Measurements from ENCODE around the gene SRC. TPM values are rescaled to one million over a fixed set of nuclear protein-coding genes. Genes with fewer than 3 reads are reported as not detected.
A peak's percentile ranks its signal among the peaks of the same experiment; 100 is the strongest.

Gene SRC
- total RNA-seq, 1 experiment from 2014 or later = 10.5 TPM

DNA sequence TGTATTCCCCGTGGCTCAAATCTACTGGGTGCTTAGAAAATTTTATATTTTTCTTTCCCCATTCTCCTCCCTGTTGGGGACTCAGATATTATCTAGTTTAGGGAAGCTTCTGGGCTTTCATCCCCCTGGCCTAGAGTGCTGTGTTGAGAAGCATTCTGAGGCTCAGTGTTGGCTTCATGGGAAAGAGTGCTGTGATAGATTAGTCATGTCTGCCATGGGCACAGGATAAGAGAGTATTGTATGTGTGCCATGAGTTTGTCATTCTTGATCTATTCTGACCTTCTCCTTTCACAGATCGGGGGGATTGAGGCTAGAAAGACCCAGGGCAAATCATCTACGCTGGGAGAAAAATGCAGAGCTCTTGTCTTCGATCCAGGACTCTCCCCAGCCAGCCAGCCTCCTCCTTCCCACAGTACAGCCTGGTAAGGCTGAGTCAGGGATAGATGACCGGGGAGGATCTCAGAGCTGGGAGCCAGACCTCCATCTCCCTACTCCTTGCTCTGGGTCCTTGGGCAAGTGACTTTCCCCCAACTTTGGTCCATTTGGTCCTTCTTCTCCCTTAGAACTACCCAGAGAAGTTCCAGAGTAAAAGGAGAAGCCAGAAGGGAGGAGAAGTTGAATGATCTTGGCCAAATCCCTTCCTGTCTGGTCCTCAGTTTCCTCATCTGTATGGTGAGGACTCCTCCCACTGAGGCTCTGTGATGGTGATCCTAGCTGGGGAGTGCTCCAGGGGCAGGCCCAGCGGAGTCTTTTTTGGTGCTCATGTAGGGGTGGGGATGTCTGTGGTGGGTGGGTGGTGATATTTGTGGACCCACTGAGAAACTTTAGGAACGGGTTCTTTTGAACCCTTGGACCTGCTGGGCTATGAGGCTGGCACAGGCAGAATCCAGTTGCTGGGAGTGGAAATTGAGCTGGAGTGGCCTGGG lies 5.0 kb downstream of the SRC start:
- no peak for DNase-seq (ENCODE audit: low read depth)

DNA sequence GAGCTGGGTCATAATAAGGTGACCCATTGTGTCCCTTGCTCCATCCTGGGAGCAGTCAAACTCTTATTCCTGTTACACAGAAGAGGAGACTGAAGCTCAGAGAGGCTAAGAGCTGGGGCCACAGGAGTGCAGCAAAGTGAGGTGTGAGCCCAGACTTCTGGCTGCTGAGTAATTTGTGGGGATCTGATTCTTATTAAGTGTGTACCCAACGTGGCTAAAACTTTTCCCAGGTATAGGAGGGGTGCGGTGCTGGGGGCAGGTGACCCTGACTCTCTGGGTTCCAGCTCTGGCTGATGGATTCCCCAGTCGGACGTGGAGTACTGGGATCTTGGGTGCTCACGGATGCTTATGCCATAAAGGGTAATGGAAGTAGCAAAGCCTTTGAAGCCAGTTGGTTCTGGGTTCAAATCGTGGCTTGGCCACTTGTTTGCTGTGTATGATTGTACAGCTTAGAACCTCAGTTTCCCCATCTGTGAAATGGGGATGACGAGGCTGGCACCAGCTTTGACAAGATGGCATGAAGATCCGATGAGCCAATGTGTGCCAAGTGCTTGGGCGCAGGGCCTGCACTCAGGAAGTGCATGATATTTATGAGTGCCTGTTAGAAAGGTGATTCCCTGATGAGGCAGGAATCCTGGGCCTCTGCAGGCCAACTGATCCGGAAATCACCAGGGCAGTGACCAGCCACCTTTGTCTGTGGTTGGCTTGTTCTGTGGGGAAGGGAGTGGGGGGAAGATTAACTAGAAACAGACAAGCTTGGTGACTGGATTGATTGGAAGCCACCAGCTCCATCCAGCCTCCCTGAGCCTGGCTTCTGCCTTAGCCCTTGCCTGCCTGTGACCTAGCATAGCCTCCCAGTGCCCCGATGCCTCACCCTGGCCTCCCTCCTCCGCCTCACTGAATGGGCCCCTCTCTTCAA lies 6.0 kb downstream of the SRC start:
- no peak for DNase-seq (ENCODE audit: low read depth)

DNA sequence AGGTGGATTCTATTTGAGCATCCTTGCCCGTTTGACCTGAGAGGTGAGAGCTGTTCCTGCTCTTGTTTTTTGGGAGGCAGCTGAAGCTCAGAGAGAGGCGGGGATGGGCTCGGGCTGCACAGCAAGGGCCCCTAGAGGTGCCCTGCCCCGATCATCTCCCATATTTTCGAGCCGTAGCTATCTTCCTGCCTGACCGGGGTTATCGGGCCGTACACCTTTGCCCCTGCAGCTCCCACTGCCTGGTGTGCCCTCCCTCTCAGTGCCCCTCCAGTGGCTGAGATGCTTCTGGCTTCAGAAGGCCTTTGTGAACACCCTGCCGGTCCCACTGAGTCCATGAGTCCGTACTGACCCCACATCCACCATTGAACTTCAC lies 6.7 kb downstream of the SRC start:
- DNase-seq (ENCODE audit: low read depth) = no peak

DNA sequence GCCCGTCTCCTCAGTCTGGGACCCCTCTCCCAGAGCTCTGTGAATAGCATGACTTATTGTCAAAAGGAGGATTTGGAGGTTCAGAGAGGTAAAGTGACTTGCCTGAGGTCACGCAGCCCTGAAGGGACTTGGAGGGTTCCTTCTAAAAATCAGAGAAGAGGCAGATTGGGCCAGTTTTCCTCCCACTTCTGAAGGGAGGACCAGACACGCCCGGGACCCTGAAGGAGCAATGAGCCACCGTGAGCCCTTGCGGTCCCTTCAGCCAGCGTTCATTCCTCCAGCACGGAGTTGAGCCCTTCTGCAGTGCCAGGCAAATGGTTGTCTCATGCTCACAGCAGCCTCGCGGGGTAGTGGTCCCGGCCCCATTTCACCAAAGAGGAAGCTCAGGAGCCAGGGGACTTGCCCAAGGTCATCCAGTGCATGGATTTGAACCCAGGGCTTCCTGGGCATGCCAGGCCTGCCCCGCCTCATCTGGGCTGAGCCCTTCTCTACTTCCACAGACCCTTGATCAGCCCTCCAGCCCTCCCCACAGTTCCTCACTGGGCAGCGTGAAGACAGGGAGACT lies 7.4 kb downstream of the SRC start:
- DNase-seq (ENCODE audit: low read depth) = no peak

DNA sequence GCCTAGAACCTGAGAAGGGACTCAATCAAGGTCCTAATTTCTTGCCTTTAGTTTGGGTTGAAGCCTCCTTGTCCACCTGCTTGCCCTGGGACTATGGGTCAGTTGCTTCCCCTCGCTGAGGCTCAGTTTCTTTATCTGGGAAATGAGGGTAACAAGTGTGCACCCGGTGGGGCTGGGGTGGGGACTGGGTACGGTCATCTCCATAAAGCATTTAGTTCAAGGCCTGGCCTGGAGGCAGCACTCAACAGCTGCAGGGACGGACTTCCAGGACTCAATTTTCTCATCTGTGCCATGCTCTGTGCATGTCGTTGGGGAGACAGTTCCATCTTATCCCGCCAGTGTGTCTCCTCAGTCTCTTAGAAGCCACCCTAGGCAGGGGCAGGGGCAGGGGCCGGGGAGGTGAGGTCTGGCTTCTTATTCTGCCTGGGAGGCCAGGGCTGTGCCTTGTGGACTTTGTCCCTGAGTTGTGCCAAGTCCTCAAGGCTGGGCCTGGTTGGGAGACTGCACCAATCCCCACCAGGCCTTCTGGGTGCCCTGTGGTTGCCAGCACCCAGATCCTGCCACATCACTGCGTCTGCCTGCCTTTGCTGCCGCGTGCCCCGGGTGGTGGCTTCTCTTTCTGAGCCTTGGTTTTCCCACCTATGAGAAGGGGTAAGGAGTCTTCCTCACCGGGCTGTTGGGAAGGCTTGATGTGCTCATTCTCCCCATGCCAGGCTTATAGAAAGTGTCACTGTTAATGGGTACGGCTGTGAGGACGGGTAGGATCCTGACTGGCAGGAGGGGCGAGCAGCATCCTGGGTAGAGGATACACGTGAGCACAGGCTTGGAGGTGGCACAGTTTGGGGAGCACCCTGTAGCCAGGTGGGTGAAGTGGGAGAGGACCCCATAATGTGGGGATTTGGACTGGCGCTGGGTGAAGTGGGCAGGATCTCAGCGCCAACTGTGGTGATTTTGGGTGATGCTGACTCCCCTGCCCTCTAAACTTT lies 8.6 kb downstream of the SRC start:
- DNase-seq (ENCODE audit: low read depth) = no peak

DNA sequence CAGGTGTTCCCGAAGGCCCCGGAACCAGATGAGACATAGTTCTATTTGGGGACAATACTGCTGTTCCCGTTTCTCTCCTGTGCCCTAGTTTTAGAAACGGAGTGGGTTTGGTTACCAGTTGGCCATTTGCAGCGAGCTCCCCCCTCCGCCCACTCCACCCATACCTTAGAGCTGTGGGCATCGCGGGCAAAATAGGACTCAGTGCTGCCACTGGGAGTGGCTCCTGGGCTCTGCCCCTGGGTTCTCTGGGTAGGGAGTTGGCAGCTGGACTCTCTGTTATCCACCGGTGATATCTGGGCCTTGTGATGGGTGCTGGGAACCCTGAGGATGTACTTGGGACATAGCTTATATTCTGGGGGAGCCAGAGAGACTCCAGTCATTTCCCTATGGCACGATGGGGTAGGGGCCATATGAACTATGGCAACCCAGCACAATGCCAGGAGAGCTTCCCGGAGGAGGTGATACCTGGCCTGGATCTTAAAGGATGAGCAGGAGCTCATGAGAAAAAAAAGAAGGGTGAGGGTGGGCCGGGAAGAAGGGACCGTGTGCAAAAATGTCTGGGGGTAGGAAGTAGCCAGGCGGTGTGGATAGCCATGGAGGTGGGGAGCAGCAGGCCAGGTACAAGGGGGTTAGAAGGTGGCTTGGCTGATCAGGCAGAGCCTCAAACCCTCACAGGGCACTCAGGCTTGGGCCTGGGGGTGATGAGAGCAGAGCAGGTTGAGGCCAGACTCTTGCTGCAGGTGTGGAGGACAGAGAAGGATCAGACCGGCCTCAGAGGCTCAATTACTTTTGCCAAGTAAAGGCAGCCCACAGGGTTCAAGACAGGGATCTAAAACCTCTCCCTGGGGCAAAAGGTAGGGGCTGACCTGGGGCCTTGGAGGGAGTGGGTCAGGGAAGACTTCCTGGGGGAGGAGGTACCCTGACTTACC lies 9.6 kb downstream of the SRC start:
- DNase-seq (ENCODE audit: low read depth) = no peak

DNA sequence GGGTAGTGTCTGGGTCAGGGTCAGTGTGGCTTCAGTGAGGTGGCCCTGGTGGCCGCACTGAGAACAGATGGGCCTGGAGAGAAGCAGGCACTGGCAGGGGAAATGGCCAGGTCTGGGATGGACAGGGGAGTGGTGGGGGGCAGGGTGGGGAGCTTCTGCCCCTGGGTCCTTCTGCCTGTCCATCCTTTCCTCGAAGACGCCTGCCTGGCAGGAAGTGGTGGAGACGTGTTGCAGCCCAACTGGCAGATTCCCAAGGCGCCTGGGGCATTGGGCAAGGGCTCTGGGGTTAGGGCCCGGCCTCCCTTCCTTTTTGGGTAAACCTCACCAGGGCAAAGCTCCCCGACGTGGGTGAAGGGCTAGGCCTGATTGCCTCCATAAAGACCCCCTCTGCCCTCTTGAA lies 10.4 kb downstream of the SRC start:
- DNase-seq (ENCODE audit: low read depth) = peak; percentile 87

DNA sequence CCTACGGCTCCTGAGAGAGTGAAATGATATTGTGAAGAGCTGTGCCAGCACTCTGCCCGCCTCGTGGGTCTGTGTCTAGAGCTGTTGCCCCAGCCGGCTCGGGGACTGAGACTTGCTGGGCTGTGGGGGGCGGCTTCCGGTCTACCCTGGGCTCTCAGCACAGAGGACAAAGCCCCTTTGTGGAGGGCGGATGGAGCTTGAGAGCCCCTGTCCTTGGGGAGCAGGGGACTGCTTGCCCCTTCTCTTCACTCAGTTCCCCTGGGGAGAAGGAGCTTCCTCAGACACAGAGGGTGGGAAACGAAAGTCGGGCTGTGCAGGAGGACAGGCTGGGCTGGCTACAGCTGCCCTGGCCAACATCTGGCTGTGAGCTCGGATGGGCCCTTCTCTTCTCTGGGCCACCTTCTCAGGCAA lies 11.0 kb downstream of the SRC start:
- no peak for DNase-seq (ENCODE audit: low read depth)

DNA sequence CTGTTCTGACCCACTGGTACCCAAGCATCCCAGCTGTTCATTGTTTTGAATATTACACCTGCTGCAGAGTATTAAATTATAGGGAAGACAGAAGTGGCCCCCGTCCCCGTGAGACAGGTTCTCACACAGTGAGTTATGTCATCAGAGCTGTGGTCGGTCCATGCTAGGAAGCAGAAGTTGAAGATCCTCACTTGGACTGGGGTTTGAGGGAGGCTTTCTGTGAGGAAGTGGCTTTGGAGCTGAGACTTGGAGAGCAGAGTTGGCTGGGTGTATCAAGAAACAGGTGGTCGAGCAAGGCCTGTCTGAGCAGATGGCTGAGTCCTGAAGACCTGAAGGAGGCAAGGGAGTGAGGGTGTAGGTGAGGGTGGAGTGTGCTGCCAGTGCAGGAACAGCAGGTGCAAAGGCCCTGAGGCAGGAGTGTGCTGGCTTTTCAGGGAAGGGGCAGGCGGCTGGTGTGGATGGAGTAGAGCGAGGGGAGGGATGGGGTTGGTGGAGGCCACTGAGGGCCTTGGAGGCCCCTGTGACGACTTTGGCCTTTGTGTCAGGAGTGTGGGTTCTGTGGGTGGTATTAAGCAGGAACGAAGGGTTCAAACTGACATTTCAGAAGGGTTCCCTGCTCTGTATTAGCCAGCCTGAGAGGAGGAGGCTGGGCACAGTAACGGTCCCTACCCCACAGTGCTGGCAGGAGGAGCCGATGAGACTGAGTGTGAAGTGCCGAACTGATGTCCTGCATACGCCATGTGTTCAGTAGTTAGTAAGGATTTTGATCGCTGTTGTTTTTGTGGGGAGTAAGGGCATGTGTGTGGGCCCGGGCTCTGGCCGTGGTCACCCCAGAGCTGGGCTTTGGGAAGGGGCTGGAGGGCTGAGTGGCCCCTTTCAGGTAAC lies 11.8 kb downstream of the SRC start:
- no peak for DNase-seq (ENCODE audit: low read depth)

DNA sequence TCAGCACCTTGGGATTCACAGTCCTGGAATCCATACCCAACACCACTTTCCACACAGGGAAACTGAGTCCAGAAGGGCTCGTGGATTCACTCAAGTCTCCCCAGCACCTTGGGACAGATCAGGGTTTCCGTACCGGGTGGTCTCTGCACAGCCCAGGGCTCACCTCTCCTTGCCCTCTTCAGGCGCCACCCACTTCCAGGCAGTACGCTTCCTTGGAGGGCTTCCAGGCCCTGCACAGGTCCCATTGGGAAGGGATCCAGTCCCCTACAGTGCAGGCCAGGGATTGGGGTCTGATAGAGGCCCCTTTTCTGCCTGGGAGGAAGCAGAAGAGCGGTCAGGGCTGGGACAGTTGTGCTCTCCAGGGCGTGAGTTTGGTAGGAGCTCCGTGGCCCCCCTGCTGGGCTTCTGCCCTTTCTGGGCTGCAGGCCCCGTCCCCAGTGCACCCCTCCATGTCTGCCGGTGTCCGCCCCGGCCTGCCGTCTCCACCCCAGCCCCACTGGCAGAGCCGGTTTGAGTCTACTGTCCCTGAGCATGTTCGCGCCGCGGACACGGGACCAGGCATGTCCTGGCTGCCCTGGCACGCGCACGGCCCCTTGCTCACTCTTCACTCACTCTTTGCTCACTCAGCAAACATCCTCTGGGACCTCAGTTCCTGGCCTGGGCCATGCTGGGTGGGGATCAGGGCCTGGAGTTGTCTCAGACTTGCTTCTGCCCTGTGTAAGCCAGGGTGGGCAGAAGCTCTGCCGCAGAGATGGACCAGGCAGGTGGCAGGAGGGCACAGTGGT lies 12.6 kb downstream of the SRC start:
- DNase-seq (ENCODE audit: low read depth) = no peak

DNA sequence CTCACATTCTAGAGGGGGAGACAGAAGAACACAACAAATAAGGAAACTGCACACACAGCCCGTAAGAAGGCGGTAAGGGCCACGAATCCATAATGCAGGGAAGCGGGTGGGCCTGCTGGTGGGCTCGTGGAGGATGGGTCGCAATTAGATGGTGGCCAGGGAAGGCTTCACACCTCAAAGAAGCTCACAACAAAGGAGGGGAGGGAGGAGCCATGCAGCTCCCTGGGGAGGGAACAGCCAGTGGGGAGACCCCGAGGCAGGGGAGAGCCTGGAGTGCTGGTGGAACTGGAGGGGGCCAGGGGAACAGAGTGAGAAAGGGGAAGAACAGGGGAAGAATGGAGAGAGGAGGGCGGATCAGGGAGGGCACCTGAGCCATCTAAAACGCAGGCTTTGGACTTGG lies 13.4 kb downstream of the SRC start:
- DNase-seq (ENCODE audit: low read depth) = no peak

DNA sequence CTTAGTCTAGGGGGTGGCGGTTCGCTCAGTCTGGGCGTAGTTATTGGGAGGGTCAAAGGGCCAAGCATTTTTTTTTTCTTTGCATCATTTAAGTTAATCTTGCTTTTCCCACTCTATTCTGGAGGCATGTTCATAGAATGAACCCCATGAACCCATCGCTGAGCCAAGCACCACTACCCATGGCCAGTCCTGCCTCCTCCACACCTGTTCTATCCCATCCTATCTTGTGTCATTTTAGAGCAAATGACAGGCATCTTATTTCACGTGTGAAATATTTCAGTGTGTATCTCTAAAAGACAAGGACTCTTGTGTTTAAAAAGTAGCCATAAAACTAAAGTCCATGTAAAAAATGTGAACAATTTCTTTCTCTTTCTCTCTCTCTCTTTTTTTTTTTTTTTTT lies 13.9 kb downstream of the SRC start:
- no peak for DNase-seq (ENCODE audit: low read depth)

DNA sequence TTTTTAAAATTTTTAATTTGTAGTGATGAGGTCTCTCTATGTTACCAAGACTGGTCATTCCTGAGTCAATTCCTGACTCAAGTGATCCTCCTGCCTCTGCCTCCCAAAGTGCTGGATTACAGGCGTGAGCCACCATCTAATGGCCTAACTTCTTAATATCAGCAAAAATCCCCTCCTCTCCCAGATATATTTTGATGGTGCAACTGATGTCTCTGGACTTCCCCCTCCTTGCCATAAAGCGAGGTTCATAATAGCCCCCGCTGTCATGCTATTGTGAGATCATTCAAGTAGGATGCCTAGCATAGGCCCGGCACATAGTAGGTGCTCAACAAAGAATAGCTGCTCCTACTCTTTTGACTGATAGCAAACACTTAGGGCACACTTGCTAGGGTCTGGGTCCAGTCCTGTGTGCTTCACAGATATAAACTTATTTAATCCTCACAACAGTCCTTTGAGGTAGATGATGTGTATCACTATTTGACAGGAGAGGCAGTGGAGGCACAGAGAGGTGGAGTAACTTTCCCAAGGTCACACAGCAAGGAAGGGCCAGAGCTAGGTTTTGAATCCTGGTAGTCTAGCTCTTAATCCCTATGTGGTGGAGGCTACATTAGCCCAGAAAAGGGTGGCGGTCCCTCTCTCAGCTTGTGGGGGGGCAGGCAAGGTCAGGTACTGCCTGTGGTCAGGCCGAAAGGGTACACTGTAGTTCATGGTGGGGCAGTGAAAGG lies 14.6 kb downstream of the SRC start:
- no peak for DNase-seq (ENCODE audit: low read depth)

DNA sequence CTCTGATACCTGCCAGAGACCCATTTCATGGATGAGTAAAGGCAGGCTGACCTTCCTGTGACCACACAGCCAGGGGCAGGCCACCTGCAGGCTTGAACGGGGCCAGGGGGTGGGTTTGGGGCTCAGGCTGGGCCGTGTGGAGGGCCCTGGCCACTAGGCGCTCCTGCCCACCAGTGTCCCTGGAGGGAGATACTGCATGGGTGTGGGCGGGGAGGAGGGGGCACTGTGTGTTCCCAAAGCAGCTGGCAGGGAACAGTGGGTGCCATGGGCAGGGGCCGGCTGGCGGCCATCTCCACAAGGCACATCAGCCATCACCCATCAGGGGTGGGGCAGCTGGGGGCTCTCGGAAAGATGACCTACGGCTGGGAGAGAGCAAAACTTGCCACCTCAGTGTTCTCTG lies 15.4 kb downstream of the SRC start:
- DNase-seq (ENCODE audit: low read depth) = no peak

DNA sequence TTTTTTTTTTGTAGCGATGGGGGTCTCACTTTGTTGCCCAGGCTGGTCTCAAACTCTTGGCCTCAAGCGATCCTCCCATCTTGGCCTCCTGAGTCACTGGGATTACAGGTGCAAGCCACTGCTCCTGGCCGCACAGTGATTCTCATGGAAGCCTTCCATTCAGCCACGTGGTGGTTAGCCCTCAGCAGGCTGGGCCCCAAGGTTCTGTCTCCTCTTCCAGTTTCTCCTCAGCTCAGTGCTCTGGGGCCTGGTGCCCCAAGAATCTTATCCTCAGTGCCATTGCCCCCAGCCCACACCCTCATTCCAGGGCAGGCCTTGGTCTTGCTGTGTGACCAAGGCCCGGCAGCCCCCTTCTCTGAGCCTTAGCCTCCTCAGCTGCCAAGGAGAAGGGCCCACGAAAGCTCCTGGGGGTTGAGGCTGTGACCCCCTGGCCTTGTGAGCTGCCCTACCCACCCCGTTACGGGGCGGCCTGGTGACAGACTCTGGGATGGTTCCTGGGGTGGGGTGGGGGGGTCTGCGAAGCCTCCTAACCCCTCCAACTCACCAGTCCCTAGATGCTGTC lies 16.4 kb downstream of the SRC start:
- no peak for DNase-seq (ENCODE audit: low read depth)

DNA sequence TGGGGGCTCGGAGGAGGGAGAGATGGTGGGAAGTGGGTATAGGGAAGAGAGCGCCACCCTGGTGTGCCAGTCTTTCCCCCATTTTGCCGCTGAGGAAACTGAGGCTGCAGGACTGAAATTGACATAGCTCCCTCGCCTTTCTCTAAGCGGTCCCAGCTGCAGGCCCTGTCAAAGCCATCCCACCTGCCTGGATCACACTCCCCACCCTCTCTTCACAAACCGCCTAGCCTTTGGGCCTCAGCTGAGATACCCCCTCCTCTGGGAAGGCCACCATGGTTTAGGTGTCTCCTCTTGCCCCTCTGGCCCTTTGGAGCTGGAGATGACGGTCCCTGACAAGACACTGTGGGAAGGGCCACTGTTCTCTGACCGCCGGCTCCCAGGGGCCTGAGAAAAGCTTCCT lies 16.9 kb downstream of the SRC start:
- no peak for DNase-seq (ENCODE audit: low read depth)

Data from RPMI7951 (cell line).